ENCODE data around the gene SMOC2.

SMOC2 gene

DNA sequence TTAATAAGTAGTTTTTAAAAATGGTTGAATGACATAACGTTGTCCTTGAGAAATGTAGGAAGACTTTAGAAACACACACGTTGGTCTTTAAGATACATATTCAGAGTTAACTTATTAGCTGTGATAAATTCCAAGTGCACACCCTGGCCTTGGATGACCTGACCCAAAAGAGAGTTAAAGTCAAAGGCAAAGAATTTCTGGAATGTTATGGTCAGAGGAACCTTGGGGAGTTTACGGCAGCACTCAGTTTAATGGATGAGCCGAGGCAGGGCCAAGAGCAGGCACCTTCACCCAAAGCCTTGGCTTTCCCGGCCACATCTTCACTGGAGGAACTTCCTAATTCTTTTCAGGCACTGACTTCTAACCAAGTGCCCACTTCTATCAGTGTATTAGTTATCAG lies 200.5 kb downstream of the SMOC2 start:
- in situ Hi-C loops (cut with MboI; ENCODE audit: low sequenced_read_pairs) = no loop called here

DNA sequence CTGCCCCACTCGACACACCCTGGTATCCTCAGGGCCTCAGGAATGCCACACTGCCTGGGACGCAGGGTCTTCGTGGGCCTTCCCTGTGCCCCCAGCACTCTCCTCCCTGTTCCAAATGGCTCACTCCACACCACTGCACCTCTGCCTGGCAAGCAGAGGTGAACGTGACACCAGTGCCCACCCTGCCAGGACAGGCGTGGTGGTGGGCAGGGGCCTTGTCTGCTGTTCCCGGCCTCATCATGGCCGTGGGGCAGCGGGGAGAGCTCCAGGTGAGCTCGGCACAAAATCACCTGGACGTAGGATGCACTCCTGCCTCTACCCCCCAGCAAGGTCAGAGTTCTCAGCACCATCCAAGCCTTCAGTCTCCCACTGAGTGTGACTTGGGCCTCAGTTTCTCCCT lies 202.4 kb downstream of the SMOC2 start:
- in situ Hi-C loops (cut with MboI; ENCODE audit: low sequenced_read_pairs) = no loop called here

DNA sequence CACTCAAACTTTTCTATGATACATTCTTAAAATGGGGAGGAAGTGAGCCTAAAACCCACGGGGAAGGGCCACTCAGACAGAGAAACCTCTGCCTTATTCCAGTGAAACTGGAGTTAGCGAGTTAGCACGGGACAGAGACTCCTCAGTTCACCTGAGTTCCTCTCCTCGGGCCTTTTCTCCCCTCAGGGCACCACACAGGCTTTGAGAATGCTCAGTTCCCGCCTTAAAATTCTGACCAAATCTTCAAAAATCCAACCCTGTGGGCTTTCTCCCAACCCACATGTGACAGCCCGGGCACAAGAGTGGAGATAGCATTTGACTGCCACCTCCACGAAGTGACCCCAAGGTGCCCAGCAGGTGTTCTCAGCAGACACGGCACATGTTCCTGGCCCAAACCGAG lies 204.3 kb downstream of the SMOC2 start:
- in situ Hi-C loops (cut with MboI; ENCODE audit: low sequenced_read_pairs) = no loop called here

GRCh38 chr6:168647271-168647670 lies 206.3 kb downstream of the SMOC2 start:
- in situ Hi-C loops (cut with MboI; ENCODE audit: low sequenced_read_pairs) = no loop called here

GRCh38 chr6:168648240-168649125 lies 207.5 kb downstream of the SMOC2 start:
- in situ Hi-C loops (cut with MboI; ENCODE audit: low sequenced_read_pairs) = no loop called here

DNA sequence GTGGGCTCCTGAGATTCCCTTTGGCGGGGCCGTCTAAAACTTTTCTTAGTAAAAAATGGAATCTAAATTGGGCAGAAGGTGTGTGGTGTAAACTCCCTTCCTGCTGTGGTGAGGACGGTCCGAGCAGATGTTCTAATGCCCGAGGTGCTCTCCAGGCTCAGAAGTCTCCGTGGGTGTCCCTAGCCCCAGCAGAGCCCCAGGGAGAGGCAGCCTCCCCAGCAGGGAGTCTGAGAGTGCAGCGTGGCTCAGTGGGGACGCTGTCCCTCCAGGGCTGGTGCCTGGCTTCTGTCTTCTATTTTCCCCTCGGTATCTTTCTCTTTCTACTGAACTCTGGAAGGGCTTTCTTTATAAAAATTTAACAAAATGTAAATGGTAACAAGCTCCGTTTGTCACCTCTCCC lies 208.2 kb downstream of the SMOC2 start:
- in situ Hi-C loops (cut with MboI; ENCODE audit: low sequenced_read_pairs) = no loop called here

DNA sequence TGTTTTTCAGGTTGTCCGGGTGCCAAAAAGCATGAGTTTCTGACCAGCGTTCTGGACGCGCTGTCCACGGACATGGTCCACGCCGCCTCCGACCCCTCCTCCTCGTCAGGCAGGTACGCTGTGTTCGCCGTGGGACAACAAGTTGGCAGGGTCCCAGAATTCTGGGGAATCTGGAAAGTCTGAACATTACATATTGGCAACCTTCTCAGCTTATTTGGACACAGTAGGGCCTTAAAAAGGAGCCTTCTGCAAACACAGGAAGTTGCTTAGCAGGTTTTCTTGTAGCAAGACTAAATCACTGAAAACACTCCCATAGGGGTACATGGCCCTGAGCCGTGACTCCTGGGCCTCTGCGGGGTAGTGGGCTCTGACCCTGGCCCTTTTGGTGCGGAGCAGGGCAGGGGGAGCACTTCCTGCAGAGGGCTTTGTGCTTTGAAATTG lies 209.7 kb downstream of the SMOC2 start:
- in situ Hi-C loops (cut with MboI; ENCODE audit: low sequenced_read_pairs) = no loop called here

DNA sequence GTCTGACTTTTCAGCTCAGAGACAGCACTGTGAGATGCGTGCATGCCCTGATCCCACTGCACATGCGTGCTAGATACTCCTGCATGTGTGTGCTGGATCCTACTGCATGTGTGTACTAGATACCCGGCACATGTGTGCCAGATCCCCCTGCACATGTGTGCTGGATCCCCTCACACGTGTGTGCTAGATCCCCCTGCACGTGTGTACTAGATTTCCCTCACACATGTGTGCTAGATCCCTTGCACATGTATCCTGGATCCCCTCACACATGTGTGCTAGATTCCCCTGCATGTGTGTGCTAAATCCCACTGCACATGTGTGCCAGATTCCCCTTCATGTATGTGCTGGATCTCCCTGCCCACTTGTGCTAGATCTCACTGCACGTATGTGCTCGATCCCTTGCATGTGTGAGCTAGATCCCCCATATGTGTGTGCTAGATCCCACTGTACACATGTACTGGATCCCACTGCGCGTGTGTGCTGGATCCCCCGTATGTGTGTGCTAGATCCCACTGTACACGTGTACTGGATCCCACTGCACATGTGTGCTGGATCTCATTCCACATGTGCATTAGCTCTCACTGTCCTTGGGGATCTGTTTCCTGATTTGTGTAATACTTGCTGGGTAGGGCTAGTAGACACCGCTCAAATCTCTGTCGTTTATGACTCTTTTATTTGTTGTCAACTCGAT lies 214.6 kb downstream of the SMOC2 start:
- in situ Hi-C loops (cut with MboI; ENCODE audit: low sequenced_read_pairs) = no loop called here

GRCh38 chr6:168658059-168658458 lies 217.1 kb downstream of the SMOC2 start:
- in situ Hi-C loops (cut with MboI; ENCODE audit: low sequenced_read_pairs) = no loop called here

DNA sequence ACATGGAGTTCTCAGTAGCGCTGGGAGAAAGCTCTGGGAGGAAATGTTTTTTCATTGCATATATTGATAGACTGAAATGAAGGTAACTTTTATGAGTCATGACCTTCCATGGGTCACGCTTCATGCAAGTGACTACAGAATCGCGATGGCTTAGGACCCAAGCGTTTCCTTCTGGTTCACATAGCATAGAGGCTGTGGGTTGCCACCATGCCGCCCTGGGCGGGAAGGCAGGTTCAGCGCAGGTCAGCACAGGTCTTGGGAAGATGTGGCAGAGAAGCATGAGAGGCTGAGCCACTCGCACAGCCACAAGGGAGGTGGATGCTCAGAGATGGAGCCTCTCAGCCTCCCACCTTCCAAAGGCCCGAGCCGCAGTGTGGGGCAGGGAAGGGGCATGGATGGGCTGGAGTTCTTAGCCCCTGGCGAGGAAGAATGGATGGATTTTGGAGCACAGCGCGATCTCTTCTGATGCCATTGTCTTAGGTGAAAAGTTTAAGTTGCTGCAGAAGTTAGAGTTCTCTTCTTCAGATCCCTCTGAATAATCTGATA lies 219.5 kb downstream of the SMOC2 start:
- in situ Hi-C loops (cut with MboI; ENCODE audit: low sequenced_read_pairs) = no loop called here

- in situ Hi-C loops (cut with MboI; ENCODE audit: low sequenced_read_pairs) = no loop called here
These were observed 221.4 kb downstream of the SMOC2 start for GRCh38 chr6:168662301-168662936.

DNA sequence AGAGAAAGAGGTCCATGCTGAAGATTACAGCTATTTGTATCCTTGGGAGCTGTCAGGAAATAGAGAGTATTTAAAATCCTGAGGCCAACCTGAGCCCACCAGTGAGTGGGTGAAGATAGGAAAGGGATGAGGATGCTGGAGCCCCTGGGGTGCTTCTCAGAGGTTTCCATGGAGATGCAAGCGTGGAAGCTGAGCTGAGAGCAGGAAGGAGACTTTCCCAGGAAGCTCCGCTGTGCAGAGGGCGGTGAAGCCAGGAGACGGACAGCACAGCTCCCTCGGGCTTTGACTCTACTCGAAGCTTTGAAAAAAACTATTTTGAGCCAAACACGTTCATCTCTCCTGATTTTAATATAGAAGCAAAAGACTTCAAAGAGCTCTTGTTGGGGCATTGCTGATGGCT lies 222.1 kb downstream of the SMOC2 start:
- in situ Hi-C loops (cut with MboI; ENCODE audit: low sequenced_read_pairs) = no loop called here

DNA sequence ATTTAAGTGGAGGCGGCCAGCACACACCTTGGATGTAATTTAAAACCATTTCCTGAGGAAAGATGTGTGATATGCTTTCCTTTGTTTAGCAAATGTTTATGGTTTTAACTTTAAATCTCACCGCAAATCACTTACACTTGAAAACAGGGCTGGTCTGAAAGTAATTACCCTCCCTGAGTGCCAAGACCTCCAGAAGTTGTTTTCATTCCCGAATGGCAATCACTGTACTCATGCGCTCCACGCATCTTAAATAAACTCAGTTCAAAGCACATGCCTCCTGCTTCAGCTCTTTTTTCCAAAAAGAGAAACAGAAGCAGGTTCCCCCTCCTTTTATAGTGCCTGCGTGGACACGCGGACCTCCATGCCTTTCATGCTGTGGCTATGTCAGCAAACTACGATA lies 224.0 kb downstream of the SMOC2 start:
- in situ Hi-C loops (cut with MboI; ENCODE audit: low sequenced_read_pairs) = no loop called here

DNA sequence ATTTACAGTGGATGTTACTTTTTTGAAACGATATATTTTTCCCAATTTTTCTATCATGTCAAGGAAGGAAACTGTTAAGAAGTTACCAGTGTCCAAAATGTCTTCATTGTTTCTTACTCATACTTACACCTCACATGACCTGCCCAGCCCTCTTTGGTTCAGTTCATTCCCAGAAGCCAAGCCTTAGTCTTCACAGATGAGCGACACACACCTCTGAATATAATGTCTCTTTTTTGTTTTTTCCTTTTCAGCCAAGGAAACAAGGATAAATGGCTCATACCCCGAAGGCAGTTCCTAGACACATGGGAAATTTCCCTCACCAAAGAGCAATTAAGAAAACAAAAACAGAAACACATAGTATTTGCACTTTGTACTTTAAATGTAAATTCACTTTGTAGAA lies 225.2 kb downstream of the SMOC2 start:
- in situ Hi-C loops (cut with MboI; ENCODE audit: low sequenced_read_pairs) = no loop called here

GRCh38 chr6:168666699-168667427 lies 225.9 kb downstream of the SMOC2 start:
- in situ Hi-C loops (cut with MboI; ENCODE audit: low sequenced_read_pairs) = no loop called here

- in situ Hi-C loops (cut with MboI; ENCODE audit: low sequenced_read_pairs) = no loop called here
These were observed 226.4 kb downstream of the SMOC2 start for GRCh38 chr6:168667428-168667805.

- in situ Hi-C loops (cut with MboI; ENCODE audit: low sequenced_read_pairs) = no loop called here
These were observed 229.5 kb downstream of the SMOC2 start for GRCh38 chr6:168670401-168670985.

GRCh38 chr6:168671028-168671862 lies 230.3 kb downstream of the SMOC2 start:
- in situ Hi-C loops (cut with MboI; ENCODE audit: low sequenced_read_pairs) = no loop called here

DNA sequence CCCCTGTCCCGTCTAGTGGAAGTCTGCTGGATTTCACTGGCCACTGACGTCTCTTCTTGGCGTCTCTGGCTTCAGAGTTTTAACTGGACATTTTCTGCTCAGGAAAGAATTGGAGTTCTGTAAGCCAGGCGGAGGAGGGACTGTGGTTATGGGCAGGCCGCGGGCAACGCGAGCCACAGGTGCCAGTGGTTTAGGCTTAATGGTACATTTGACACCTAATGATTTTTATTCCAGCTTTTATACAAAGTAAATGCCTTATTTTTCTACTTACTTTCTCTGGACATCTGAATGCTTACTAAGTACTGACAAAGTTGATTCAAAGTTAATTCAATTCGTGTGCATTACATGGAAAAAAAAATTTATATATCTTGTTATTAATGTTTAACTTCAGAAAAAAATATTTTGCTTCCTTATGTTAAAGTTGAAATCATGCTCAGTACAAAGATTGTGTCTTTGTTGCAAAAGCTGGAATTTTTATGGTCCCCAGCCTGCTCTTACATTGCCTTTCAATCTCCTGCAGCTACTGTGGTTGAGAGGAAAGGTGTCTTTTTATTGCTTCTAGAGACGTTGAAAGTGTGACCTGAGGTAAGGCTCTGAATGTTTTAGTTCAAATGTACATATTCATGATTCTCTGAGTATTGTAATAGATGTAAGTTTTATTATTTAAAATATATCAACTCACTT lies 231.0 kb downstream of the SMOC2 start:
- in situ Hi-C loops (cut with MboI; ENCODE audit: low sequenced_read_pairs) = no loop called here

Measured in HL-60/S4 treated with phorbol 12-myristate 13-acetate at 8.2 ng/mL for 4 days and 3 days (cell line).